ENCODE data around the gene PM20D1. TPM values are rescaled to one million over a fixed set of nuclear protein-coding genes. Genes with fewer than 3 reads are reported as not detected.

The PM20D1 gene
- total and polyA plus RNA-seq, 2 donors (not counting 1 experiment from before 2014, with no cell fraction given), result 2.0 to 3.3 TPM

- peak; percentile 82 for TF ChIP-seq CTCF (IDR thresholded peaks at IDR 0.05)
- no peak for TF ChIP-seq EZH2 (IDR thresholded peaks at IDR 0.05; ENCODE audit: borderline replicate concordance, insufficient read depth, low read depth, low read length, poor library complexity, severe bottlenecking)
- intact Hi-C loops (cut with micrococcal nuclease), result loop anchor here (1.0 to 2.0 kb wide), 6 partner anchors 67 to 315 kb away; no protein-coding TSS in a partner anchor
- H4K20me1 ChIP-seq (ENCODE audit: control insufficient read depth, insufficient read depth, low read length, poor library complexity, severe bottlenecking), result no peaks in the 10 kb centered on the region
- H3K36me3 ChIP-seq (replicated peaks in 1 of 2; ENCODE audit: control extremely low read depth in 1 of 2, control insufficient read depth in 1 of 2, extremely low read depth in 1 of 2, insufficient read depth in 2 of 2, low read length in 1 of 2), result peaks cover 0 to 40% of the 10 kb centered on the region in 2 experiments
- peaks cover 5 to 27% of the 10 kb centered on the region in 2 donors for H3K4me1 ChIP-seq (ENCODE audit: control insufficient read depth in 2 of 2, insufficient read depth in 2 of 2, low read length in 2 of 2)
- peak overlapping the region; percentile 42 for H3K27ac Mint-ChIP-seq
- H3K9ac ChIP-seq (ENCODE audit: low read length), result no peak overlapping the region
- H3K79me2 ChIP-seq (ENCODE audit: control insufficient read depth, insufficient read depth, low read length), result no peaks in the 10 kb centered on the region
- H3K27ac ChIP-seq (ENCODE audit: low read length in 2 of 2), result no peak overlapping the region
- POLR2A ChIA-PET, result interaction anchor here (2.4 kb wide), 1 partner anchor 186 kb away, joined by 7 read pairs; no protein-coding TSS in a partner anchor
- H3K27me3 Mint-ChIP-seq, result no peaks in the 10 kb centered on the region
- no peaks in the 10 kb centered on the region for H3K9me3 Mint-ChIP-seq (ENCODE audit: insufficient read depth)
- no peak overlapping the region for H2AFZ ChIP-seq (ENCODE audit: insufficient read depth, low read depth, low read length, poor library complexity, severe bottlenecking)
- WGBS (ENCODE audit: insufficient coverage), result 53% methylated on average over 4 of the region's 5 CpGs
- H3K4me3 ChIP-seq (ENCODE audit: control extremely low read depth in 1 of 5, extremely low read depth in 1 of 5, insufficient read depth in 1 of 5, low read depth in 2 of 5, low read length in 4 of 5), result no peak overlapping the region
- no peaks in the 10 kb centered on the region for H3K27me3 ChIP-seq (replicated peaks in 1 of 4; ENCODE audit: control extremely low read depth in 1 of 4, control insufficient read depth in 3 of 4, insufficient read depth in 4 of 4, low read length in 3 of 4)
- CTCF ChIA-PET, result interaction anchor here (0.6 to 12.1 kb wide), 41 partner anchors 9 to 323 kb away, joined by 3 to 434 read pairs (median 5); partner anchors contain the start of genes PM20D1, RAB29 and SLC41A1
- no peaks in the 10 kb centered on the region for H3K9me3 ChIP-seq (ENCODE audit: control extremely low read depth in 1 of 3, control insufficient read depth in 2 of 3, insufficient read depth in 1 of 3, low read length in 2 of 3)
- DNase-seq (peak; percentile 74), ATAC-seq (ENCODE audit: low read depth) (peak; percentile 82)
- no peak overlapping the region for H3K4me3 Mint-ChIP-seq
- peaks cover 27% of the 10 kb centered on the region for H3K4me1 Mint-ChIP-seq
- H3K4me2 ChIP-seq (replicated peaks; ENCODE audit: low read depth, low read length, poor library complexity, severe bottlenecking), result no peak overlapping the region
Observed at GRCh38 chr1:205791568-205792180, 58.3 kb downstream of the PM20D1 start.

- H3K4me1 Mint-ChIP-seq, result peaks cover 4% of the 10 kb centered on the region
- intact Hi-C loops (cut with micrococcal nuclease), result no loop called here
- TF ChIP-seq CTCF (IDR thresholded peaks at IDR 0.05) (no peak), EZH2 (IDR thresholded peaks at IDR 0.05; ENCODE audit: borderline replicate concordance, insufficient read depth, low read depth, low read length, poor library complexity, severe bottlenecking) (no peak)
- peaks cover 0 to 16% of the 10 kb centered on the region in 2 experiments for H3K36me3 ChIP-seq (replicated peaks in 1 of 2; ENCODE audit: control extremely low read depth in 1 of 2, control insufficient read depth in 1 of 2, extremely low read depth in 1 of 2, insufficient read depth in 2 of 2, low read length in 1 of 2)
- ChIA-PET POLR2A (no interaction called here), CTCF (interaction anchor here (0.6 to 12.1 kb wide), 4 partner anchors 118 to 305 kb away, joined by 3 to 434 read pairs (median 4); no protein-coding TSS in a partner anchor)
- no peak overlapping the region for H3K4me3 ChIP-seq (ENCODE audit: control extremely low read depth in 1 of 5, extremely low read depth in 1 of 5, insufficient read depth in 1 of 5, low read depth in 2 of 5, low read length in 4 of 5)
- H3K27ac Mint-ChIP-seq, result no peak overlapping the region
- H3K27ac ChIP-seq (ENCODE audit: low read length in 2 of 2), result no peak overlapping the region
- no peaks in the 10 kb centered on the region for H3K27me3 ChIP-seq (replicated peaks in 1 of 4; ENCODE audit: control extremely low read depth in 1 of 4, control insufficient read depth in 3 of 4, insufficient read depth in 4 of 4, low read length in 3 of 4)
- no peak for ATAC-seq (ENCODE audit: low read depth)
- H3K27me3 Mint-ChIP-seq, result no peaks in the 10 kb centered on the region
- no peaks in the 10 kb centered on the region for H4K20me1 ChIP-seq (ENCODE audit: control insufficient read depth, insufficient read depth, low read length, poor library complexity, severe bottlenecking)
- no peak overlapping the region for H3K4me2 ChIP-seq (replicated peaks; ENCODE audit: low read depth, low read length, poor library complexity, severe bottlenecking)
- no peaks in the 10 kb centered on the region for H3K9me3 Mint-ChIP-seq (ENCODE audit: insufficient read depth)
- H3K4me3 Mint-ChIP-seq, result no peak overlapping the region
- H2AFZ ChIP-seq (ENCODE audit: insufficient read depth, low read depth, low read length, poor library complexity, severe bottlenecking), result no peak overlapping the region
- H3K79me2 ChIP-seq (ENCODE audit: control insufficient read depth, insufficient read depth, low read length), result no peaks in the 10 kb centered on the region
- 95% methylated on average over 6 of the region's 10 CpGs for WGBS (ENCODE audit: insufficient coverage)
- no peak for DNase-seq
- peaks cover 0 to 3% of the 10 kb centered on the region in 2 donors for H3K4me1 ChIP-seq (ENCODE audit: control insufficient read depth in 2 of 2, insufficient read depth in 2 of 2, low read length in 2 of 2)
- H3K9ac ChIP-seq (ENCODE audit: low read length), result no peak overlapping the region
- H3K9me3 ChIP-seq (ENCODE audit: control extremely low read depth in 1 of 3, control insufficient read depth in 2 of 3, insufficient read depth in 1 of 3, low read length in 2 of 3), result no peaks in the 10 kb centered on the region
Observed at GRCh38 chr1:205787287-205787916, 62.5 kb downstream of the PM20D1 start.
